LNCAP (cell line): Measurements from ENCODE around the gene CLCA2.
A peak's percentile ranks its signal among the peaks of the same experiment; 100 is the strongest.

ENCODE experiments used
- CTCF ChIP-seq: fragments of 450-650 bp; IDR thresholded peaks from 2 replicates; pipeline ENCODE4 v1.5.1; 2017; ENCODE audit warnings: mild to moderate bottlenecking

Gene CLCA2

GRCh38 chr1:86491171-86491950 lies 67.4 kb downstream of the CLCA2 start:
- no peak for TF ChIP-seq CTCF

- no peak for TF ChIP-seq CTCF
Measured at GRCh38 chr1:86498281-86498680, 74.3 kb downstream of the CLCA2 start.

GRCh38 chr1:86499987-86500593 lies 76.1 kb downstream of the CLCA2 start:
- TF ChIP-seq CTCF: peak; percentile 92

GRCh38 chr1:86500714-86501113 lies 76.7 kb downstream of the CLCA2 start:
- no peak for TF ChIP-seq CTCF

GRCh38 chr1:86502125-86502646 lies 78.2 kb downstream of the CLCA2 start:
- TF ChIP-seq CTCF: peak; percentile 63

- no peak for TF ChIP-seq CTCF
Measured at GRCh38 chr1:86502721-86503405, 78.9 kb downstream of the CLCA2 start.

- no peak for TF ChIP-seq CTCF
Measured at GRCh38 chr1:86503406-86504136, 79.6 kb downstream of the CLCA2 start.
